ENCODE results near the gene PBX3. TPM values are rescaled to one million over a fixed set of nuclear protein-coding genes. Genes with fewer than 3 reads are reported as not detected.

Gene PBX3
- total RNA-seq, 6 experiments from 2014 or later: 13.0 to 20.2 (median 15.0) TPM

- intact Hi-C loops (cut with DNase I): no loop called here
- Histone ChIP-seq H3K4me1 (peaks cover 0 to 7% (median 0%) of the 10 kb centered on the region in 4 donors), H3K27me3 (no peaks in the 10 kb centered on the region), H3K9me3 (no peaks in the 10 kb centered on the region), H3K36me3 (no peaks in the 10 kb centered on the region), H3K4me3 (no peak overlapping the region), H3K27ac (no peak overlapping the region)
- ATAC-seq (no peak), DNase-seq (no peak)
- no peak for TF ChIP-seq CTCF (IDR thresholded peaks at IDR 0.05)
- TF ChIP-seq POLR2A (IDR thresholded peaks at IDR 0.05): no peak
- WGBS (ENCODE audit: insufficient coverage, low coverage, low lambda C conversion rate, missing lambda C conversion rate): 92% methylated on average over 3 of the region's 3 CpGs
Measured at GRCh38 chr9:125894566-125894965, 147.4 kb downstream of the PBX3 start.

DNA sequence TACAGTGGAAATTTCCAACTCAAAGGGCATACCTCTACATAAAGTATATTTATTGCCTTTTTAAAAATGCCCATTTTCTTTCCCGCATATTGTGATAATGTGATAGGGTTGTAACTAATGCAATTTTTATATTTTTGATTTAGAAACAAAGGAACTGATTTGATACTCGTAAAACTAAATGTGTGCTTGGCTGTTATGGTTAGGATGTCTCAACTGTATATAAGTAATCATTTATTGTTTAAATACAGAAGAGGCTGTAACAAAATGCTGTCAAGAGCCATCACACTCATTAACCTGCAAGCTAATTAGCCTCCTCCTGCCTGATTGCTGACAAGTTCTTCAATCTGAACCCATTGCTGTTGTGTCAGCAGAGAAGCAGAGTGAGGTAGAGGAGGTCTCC, 149.2 kb downstream of the PBX3 start:
- 100% methylated on average over 2 of the region's 2 CpGs for WGBS (ENCODE audit: insufficient coverage, low coverage, low lambda C conversion rate, missing lambda C conversion rate)

DNA sequence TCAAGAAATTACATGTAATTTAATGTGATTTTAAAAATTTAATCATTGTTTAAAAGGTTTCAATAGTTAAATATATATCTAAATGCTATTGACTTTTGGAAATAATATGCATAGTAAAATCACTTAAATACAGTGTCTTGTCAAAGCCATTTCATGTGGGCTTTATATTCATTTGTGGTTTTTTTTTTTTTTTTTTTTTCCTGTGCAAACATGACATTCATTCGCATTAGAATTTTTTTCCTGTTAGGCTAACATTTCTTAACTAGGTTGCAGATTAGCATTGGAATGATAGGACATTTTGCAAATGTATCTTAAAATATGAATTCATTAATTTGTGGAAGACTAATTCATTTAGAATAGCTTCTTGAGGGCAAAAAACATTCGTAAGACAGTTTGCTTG, 149.8 kb downstream of the PBX3 start:
- no peaks in the 10 kb centered on the region for H3K4me1 ChIP-seq
- no peaks in the 10 kb centered on the region for H3K27me3 ChIP-seq
- 83% methylated on average over 2 of the region's 2 CpGs for WGBS (ENCODE audit: insufficient coverage, low coverage, low lambda C conversion rate, missing lambda C conversion rate)
- H3K27ac ChIP-seq: no peak overlapping the region
- no peak overlapping the region for H3K4me3 ChIP-seq
- no peak for TF ChIP-seq CTCF (IDR thresholded peaks at IDR 0.05)
- TF ChIP-seq POLR2A (IDR thresholded peaks at IDR 0.05): no peak
- H3K9me3 ChIP-seq: no peaks in the 10 kb centered on the region
- H3K36me3 ChIP-seq: no peaks in the 10 kb centered on the region
- no peak for DNase-seq
- no peak for ATAC-seq
- intact Hi-C loops (cut with DNase I): no loop called here

More for the DNA sequence above, 149.2 kb downstream of the PBX3 start:
- DNase-seq (no peak), ATAC-seq (no peak)
- Histone ChIP-seq H3K27me3 (no peaks in the 10 kb centered on the region), H3K4me1 (no peaks in the 10 kb centered on the region), H3K36me3 (no peaks in the 10 kb centered on the region), H3K9me3 (no peaks in the 10 kb centered on the region), H3K4me3 (no peak overlapping the region), H3K27ac (no peak overlapping the region)
- intact Hi-C loops (cut with DNase I): no loop called here
- TF ChIP-seq CTCF (IDR thresholded peaks at IDR 0.05): no peak
- no peak for TF ChIP-seq POLR2A (IDR thresholded peaks at IDR 0.05)

GRCh38 chr9:125897481-125897880, 150.3 kb downstream of the PBX3 start:
- no peaks in the 10 kb centered on the region for H3K4me1 ChIP-seq
- 96% methylated on average over 2 of the region's 2 CpGs for WGBS (ENCODE audit: insufficient coverage, low coverage, low lambda C conversion rate, missing lambda C conversion rate)
- intact Hi-C loops (cut with DNase I): no loop called here
- H3K4me3 ChIP-seq: no peak overlapping the region
- H3K27me3 ChIP-seq: no peaks in the 10 kb centered on the region
- no peak overlapping the region for H3K27ac ChIP-seq
- ATAC-seq (no peak), DNase-seq (no peak)
- H3K9me3 ChIP-seq: no peaks in the 10 kb centered on the region
- TF ChIP-seq CTCF (IDR thresholded peaks at IDR 0.05) (no peak), POLR2A (IDR thresholded peaks at IDR 0.05) (no peak)
- H3K36me3 ChIP-seq: no peaks in the 10 kb centered on the region

DNA sequence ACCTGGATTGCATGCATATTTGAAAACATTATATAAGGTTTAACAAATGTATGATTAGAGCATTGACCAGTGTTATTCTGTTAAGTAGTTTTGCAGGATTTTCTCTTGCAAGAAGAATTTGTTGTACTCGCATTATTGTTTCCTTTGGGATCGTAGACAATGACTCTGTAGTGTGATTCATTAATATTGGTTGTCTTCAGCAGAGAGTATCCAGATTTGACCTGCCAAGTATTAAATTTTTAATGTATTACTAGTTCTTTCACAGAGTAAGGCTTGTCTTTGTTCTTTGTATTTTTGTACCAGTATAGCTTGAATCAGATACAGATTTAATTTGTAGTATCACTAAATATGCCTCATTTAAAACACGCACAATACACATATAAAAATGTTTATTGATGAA, 155.0 kb downstream of the PBX3 start:
- ATAC-seq: no peak
- H3K4me1 ChIP-seq: no peaks in the 10 kb centered on the region
- H3K9me3 ChIP-seq: no peaks in the 10 kb centered on the region
- no peaks in the 10 kb centered on the region for H3K27me3 ChIP-seq
- intact Hi-C loops (cut with DNase I): no loop called here
- no peak overlapping the region for H3K4me3 ChIP-seq
- no peak overlapping the region for H3K27ac ChIP-seq
- H3K36me3 ChIP-seq: no peaks in the 10 kb centered on the region
- no peak for DNase-seq
- TF ChIP-seq POLR2A (IDR thresholded peaks at IDR 0.05) (no peak), CTCF (IDR thresholded peaks at IDR 0.05) (no peak)
- 88% methylated on average over 3 of the region's 3 CpGs for WGBS (ENCODE audit: insufficient coverage, low coverage, low lambda C conversion rate, missing lambda C conversion rate)
